ENCODE measurements around the gene TRABD2B.

GRCh38 chr1:47950471-47950870 lies 46.7 kb downstream of the TRABD2B start:
- TF ChIP-seq ZNF174 (tag by site-specific recombination; IDR thresholded peaks at IDR 0.05) = no peak
- no peak for TF ChIP-seq ZNF175 (tag by site-specific recombination; IDR thresholded peaks at IDR 0.05)
- TF ChIP-seq ZNF280D (tag by site-specific recombination; IDR thresholded peaks at IDR 0.05) = no peak
- no peak for TF ChIP-seq CTCF (tag by site-specific recombination; IDR thresholded peaks at IDR 0.05)
- TF ChIP-seq PBX3 (CRISPR knock-in tag; IDR thresholded peaks at IDR 0.05) = no peak
- no peak for TF ChIP-seq ZNF639 (tag by site-specific recombination; IDR thresholded peaks at IDR 0.05)
- TF ChIP-seq ZNF404 (tag by site-specific recombination; IDR thresholded peaks at IDR 0.05) = no peak
- no peak for TF ChIP-seq ELK4 (IDR thresholded peaks at IDR 0.05; ENCODE audit: borderline replicate concordance, low read depth, low read length)
- no peak for TF ChIP-seq ZBTB8A (tag by site-specific recombination; IDR thresholded peaks at IDR 0.05)
- no peak for TF ChIP-seq TRIM28 (IDR thresholded peaks at IDR 0.05; ENCODE audit: borderline replicate concordance, low read length)
- TF ChIP-seq INSM2 (tag by site-specific recombination; IDR thresholded peaks at IDR 0.05) = no peak
- no peak for TF ChIP-seq TCF7L2 (IDR thresholded peaks at IDR 0.05; ENCODE audit: borderline replicate concordance, low read depth, low read length)
